ENCODE data around the gene NEURL3.
"Not testable (repeated sequence)": the region's sequence is repeated elsewhere in the genome, so short reads cannot be mapped to it uniquely, and the experiment has no call there.

The NEURL3 gene

DNA sequence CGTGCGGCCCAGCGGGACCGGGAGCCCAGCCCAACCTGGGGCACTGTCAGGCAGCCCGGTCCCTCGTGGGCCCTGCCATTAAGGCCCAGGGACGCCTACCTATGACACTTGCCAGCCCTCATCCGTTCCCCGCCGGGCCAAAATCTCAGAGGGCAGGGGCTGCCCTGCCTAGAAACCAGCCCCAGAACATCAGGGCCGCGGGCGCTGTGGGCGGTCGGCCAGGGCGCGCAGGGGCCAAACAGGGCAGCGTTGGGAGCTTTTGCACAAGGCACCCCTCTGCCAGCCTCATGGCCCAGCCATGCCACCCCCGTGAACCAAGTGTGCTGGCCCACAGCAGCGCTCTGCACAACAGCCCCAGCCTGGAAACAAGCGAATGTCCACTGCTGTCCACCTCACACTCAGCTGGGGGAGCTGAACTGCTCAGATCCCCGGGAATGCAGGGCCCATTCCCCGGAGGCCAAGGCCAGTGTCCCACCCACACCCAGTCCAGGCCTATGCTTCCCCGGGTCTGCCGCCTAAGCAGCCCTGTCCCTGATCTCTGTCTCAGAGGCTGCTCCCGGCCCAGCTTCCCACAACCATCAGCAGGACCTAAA, 3.5 kb upstream of the NEURL3 start:
- no peak for DNase-seq (ENCODE audit: low read depth in 1 of 2, low spot score in 1 of 2)

DNA sequence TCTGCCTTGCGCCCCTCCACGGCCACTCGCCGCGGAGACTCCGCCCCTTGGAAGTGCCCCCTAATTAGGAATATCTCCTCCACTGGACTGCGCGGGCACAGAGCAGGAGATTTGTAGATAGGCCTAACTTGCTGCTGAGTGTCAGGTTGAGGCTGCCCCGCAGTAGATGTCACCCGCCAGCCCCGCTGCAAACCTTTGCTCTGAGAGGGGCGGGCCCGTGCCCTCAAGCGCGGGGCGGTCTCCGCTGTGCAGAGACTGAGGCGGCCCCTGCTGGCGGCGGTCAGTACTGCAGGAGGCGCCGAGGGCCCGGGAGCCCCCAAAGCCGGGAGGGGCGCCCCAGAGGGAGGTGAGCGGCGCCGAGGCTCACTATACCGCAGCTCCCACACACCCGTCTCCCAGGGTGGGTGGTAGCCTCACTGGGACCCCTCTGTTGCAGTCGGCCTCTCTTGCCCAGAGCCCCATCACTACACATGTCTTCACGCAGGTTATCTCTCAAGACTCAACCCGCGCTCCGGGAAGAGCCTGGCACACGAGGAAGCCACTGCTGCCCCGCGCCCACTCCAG, 2.9 kb upstream of the NEURL3 start:
- DNase-seq (ENCODE audit: low read depth in 1 of 2, low spot score in 1 of 2) = peak; percentile 82 to 89

DNA sequence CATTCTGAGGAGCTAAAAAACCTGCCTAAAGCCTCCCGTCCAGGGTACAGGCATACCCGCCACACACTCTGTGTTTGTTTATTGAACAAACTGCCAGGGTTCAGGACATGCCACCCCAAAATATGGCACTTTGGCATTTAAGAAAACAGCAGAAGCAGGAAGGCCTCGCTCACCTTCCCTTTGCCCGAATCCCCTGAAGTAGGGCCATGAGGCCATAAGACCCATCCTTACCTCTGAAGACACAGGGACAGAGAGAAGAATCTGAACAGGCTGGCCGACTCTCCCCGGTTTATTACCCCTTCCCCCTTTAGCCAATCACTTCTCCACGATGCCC, 1.7 kb upstream of the NEURL3 start:
- no peak for DNase-seq (ENCODE audit: low read depth in 1 of 2, low spot score in 1 of 2)

DNA sequence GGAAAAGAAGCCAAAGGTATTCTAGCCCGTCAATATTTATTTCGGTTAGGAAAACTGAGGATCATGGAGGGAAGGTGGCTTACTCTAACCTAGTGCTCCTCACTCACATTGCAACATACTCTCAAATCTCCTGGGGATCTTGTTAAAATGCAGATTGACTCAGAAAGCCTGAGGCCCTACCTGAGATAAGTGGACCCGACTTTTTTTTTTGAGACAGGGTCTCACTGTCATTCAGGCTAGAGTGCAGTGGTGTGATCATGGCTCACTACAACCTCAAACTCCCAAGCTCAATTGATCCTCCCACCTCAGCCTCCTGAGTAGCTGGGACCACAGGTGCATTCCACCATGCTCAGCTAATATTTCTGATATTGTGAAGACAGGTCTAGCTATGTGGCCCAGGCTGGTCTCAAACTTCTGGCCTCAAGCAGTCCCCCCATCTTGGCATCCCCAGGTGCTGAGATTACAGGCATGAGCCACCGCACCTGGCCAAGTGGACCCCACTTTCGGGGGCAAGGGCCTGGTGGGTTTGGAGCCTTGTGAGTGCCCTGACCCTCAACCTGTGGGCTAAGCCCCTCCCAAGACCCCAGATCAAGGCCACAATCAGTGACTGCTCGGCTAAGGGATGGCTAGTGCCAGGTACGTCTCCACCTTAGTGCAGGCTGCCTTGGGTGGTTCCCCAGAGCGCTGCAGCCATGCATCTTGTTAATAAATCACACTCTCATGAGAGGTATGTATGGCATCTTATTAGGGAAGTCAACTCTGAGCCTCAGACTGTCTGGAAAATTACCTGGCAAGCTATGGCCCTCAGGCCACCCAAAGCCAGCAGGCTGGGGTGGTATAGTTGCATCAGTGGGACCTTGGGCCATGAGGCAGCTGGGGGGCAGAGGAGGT, 1.1 kb upstream of the NEURL3 start:
- no peak for DNase-seq (ENCODE audit: low read depth in 1 of 2, low spot score in 1 of 2)

DNA sequence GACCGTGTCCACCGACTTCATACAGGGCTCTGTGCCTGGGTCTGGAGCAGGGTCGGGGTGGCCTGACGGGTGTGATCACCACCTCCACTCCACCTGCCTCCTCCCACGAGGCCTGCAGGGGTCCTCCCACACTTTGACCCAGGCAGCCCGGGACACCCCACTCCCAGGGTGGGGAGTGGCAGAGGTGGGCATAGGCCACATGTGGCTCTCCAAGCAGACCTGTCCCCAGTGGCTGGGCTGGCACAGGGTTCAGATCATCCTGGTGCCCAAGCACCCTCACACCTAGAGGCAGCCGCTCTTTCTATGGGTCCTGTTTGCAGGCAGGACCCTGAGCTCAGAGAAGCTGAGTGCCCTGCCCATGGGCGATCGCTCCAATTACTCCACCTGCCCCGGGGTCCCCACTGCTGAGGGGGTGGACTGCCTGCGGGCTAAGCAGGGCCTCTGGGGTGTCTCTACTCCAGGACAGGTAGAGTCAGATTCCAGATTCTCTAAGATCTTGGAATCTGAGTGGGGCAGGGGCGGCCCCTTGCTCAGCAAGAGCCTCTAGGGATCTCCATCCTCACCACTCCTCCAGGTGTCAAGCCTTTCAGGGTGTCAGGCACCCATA, 1.4 kb downstream of the NEURL3 start:
- no peak for DNase-seq (ENCODE audit: low read depth in 1 of 2, low spot score in 1 of 2)

DNA sequence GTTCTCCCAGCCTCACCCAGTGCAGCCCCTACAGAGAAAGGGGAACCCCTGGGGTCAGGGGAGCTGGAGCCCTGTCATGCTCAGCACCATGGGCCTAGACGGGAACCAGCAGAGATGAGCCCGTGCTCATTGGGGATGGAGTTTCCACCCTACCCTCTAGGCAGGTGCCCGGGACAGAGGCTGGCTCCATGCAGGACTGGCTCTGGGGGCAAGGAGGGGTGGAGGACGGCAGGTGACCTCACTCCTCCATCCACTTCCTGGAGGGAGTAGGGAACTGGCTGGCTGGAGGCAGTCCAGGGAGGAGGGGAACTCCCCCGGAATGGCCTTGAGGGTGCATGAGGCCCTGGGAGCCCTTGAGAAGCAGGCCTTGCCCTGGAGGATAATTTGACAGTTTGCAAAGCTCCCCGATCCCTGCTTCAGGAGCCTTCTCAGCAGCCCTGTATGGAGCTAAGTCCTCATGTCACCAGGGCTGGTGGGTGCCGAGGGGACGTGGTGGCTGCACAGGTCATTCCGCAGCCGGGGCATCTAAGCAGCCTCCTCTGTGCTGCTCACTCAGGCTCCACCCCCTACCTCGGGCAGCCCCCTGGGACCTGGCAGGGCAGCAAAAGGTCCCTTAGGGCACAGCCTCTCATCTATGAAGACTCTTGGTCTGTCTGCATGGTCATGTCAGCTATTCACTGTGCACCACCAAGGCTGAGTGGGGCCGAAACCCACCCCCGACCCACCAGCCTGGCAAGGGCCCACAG, 2.1 kb downstream of the NEURL3 start:
- no peak for DNase-seq (ENCODE audit: low read depth in 1 of 2, low spot score in 1 of 2)

DNA sequence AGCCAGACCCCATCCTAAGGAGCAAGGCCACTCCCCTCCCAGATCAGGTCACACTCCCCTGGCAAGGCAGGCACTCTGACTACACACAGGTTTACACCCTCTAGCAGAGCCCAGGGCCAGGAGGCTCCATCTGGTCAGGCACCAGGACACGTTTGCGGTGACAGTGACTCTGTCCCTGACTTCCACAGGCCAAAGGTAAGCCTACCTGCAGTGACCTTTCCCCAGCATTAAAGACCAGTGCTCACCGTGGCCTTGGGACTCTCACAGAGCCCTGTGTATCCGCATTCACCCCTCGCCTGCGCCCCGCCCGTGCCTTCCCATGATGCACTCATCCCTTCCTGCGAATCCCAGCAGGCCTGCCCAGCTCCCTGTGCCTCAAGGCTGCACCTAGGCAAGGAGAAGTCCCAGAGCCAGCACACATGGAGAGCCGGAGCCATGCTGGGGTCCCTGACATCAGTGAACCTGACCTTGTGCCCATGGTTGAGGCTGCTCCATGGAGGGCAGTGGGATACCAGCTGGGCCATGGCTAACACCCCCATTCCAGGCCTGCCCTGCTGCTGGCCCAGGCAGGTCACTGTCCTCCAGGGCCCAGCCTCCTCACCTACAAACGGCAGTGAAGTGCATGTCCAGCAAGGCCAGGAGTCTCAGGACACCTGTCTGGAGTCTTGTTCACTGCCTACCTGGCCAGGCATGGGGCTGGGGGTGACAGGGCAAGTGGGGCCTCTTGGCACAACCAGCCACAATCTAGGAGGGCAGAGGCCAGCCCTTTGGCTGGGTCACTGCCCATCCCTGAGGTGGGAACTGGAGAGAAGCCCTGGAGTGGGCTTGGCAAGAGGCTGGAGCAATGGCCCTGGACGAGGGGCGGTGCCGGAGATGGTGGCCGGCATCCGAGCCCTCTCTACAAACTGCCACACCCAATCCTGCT, 3.0 kb downstream of the NEURL3 start:
- DNase-seq (ENCODE audit: low read depth in 1 of 2, low spot score in 1 of 2) = no peak

DNA sequence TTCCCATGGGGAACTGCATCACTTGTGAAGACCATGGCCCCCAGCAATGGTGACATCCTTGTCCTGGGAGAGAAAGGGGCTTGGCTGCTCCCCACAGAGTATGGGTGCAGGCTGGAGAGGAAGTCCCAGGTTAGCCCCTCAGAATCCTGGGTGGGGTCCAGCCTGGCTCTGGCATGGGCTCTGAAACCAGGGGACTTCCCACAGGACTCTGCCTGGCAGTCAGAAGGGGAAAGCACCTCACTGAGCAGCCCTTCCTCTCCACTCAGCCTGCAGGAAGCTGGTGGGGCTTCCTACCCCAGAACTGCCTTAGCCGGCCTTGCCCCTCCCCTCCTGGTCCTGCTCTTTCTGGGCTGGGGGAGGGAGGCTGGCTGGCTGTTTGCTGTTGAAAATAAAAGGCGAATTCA, 3.7 kb downstream of the NEURL3 start:
- no peak for DNase-seq (ENCODE audit: low read depth in 1 of 2, low spot score in 1 of 2)

DNA sequence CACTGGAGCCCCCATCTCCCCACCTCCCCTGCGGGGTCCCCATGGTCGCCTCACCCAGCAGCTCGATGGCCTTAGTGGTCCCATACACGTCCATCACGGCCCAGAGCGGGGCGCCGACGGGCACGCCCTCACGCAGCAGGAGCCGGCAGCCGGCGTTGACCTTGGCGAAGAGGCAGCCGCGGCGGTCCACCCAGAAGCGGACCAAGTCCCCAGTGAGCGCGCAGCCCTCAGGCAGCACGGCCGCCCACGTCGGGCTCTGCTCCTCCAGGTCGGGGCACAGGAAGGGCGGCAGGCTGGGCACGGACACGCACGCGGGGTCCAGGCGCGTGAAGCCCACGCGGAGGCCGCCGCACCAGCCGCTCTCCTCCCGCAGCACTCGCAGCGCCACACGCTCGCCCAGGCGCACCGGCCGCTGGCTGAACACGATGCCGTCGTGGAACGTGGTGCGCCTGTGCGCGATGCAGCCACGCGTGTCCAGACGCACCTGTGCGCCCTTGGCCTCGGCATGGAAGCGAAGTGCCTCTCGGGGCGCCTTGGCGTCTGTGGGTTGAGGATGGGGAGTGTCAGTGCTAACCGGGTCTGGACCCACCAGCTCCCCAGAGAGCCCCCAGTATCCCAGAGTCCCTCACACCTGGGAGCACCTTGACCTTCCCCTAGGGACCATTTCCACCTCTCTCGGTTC, 4.6 kb downstream of the NEURL3 start:
- no peak for DNase-seq (ENCODE audit: low read depth in 1 of 2, low spot score in 1 of 2)

DNA sequence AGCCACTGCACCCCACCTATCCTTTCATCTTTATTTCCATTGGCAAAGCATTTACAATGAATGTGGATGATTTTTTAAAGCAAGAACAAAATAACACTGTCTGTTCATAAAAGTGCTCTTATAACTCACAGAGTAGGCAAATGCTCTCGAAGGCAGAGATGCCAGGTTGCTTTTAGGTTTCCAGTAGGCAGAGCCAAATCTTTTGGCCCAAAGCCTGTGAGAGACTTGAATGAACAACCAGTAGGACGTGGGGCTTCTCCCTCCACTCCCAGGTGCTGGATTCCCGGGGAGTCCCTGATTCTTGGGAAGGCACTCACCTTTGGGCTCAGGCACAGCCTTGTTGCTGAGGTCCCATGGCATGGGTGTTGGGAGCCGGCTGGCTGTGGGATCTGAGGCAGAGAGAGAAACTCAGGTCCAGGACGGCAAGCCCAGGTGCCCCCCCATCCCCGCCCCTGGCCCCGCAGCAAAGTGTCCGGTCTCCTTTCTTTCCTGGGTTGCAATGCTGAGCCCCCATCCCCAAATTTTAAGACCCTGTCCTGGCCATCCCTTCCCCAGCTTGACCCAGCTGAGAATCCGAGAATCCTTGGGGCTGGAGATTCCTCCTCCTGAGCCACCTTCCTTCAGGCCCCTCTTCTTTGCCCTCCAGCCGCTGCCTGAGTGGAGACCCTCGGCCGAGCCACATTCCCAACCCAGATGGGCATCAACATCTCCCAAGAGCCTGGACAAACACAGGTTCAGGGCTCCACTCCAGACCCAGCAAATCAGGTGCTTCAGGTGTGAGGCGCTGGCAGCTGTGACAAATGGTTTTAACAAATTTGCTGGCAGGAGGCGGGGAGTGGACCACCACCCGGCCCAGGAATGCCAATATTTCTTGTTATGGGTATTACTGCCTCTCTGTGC, 5.8 kb downstream of the NEURL3 start:
- DNase-seq (ENCODE audit: low read depth in 1 of 2, low spot score in 1 of 2) = no peak

DNA sequence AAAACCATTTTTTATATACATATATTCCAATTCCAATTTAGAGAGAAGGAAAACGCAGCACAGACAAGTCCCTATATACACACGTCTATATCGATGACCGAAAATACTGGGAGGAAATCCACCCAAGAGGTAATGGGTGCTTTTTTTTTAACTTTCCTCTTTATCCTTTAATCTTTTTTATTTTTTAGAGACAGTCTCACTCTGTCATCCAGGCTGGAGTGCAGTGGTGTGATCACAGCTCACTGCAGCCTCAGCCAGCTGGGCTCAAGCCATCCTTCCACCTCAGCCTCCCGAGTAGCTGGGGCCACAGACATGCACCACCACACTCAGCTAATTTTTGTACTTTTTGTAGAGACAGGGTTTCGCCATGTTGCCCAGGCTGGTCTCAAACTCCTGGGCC, 6.5 kb downstream of the NEURL3 start:
- DNase-seq (ENCODE audit: low read depth in 1 of 2, low spot score in 1 of 2) = not testable (repeated sequence)

DNA sequence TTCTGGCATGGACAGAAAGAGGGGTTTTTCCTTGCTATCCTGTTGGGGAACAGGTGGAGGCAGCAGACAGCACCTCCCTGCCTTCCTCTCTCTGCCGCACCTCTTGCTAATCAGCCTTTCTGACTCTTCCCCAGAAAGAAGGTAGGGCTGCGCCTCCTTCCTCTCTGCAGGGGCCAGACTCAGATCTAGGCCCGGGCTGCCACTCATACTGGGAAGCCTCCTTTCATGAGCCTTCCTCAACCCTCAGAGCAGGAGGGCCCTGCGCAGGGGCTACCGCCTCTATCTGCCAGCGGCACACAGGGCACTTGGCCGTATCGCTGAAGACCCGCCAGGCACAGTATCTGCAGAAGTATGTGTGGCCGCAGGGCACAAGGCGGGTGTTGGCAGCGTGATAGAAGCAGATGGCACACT, 7.1 kb downstream of the NEURL3 start:
- DNase-seq (ENCODE audit: low read depth in 1 of 2, low spot score in 1 of 2) = no peak

DNA sequence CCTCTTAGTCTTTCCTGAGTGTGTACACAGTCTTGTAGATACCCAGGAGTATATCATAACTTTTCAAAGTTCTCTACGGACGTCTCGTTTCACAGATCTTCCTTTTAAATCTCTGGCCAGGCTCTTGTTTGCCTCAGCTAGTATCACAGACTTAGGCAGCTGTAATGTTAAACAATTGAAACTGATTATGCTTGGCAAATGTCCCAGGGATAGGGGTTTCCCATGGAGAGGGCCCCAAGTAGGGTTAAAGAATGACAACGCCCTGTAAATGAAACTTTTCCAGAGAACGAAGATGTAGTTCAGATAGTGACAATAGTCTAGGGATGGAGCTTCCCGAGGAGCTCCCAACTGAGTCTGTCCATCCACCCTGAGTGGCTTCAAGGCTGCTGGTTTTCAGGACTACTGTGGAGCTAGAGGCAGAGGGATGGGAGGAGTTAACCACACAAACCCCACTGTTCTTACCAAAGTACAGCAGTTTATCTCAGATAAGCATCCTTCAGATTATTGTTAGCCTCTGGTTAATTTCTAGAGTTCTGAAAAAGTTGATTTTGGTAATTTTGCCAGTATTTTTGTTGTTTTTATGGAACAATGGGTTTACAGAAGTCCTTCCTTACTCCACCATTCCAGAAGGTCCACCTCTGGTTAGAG, 9.1 kb downstream of the NEURL3 start:
- DNase-seq (ENCODE audit: low read depth in 1 of 2, low spot score in 1 of 2) = no peak

DNA sequence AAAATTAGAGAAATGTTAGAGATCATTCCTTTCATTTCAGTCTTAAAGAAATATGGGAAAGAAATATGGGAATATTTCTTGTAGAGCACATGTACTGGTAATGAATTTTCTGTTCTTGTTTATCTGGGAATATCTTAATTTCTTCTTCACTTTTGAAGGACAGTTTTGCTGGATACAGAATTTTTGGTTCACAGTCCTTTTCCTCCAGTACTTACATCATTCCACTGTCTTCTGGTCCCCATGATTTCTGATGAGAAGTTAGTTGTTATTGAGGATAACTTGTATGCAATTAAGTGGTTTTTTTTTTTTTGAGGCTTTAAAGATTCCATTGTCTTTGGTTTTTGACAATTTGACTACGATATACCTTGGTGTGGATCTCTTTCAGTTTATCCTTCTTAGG, 11.0 kb downstream of the NEURL3 start:
- DNase-seq (ENCODE audit: low read depth in 1 of 2, low spot score in 1 of 2) = no peak

DNA sequence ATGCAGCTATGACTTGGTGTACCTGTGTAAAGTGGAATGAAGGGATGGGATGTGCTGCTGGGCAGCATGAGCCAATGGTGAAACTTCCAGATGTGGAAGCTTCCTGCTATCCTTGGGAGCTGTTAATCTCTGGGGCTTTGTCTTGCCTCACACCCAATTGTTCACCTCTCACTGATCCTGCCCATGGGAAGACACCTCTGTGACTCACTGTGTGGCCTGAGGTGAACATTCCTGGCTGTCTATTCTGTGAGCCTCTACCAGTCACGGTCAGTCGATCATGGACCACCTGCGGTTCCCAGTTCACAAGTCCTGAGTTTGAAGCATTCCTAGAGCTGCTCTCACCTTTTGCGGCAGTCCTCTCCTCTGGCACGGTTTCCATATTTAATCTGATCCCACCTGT, 12.1 kb downstream of the NEURL3 start:
- DNase-seq (ENCODE audit: low read depth in 1 of 2, low spot score in 1 of 2) = no peak

DNA sequence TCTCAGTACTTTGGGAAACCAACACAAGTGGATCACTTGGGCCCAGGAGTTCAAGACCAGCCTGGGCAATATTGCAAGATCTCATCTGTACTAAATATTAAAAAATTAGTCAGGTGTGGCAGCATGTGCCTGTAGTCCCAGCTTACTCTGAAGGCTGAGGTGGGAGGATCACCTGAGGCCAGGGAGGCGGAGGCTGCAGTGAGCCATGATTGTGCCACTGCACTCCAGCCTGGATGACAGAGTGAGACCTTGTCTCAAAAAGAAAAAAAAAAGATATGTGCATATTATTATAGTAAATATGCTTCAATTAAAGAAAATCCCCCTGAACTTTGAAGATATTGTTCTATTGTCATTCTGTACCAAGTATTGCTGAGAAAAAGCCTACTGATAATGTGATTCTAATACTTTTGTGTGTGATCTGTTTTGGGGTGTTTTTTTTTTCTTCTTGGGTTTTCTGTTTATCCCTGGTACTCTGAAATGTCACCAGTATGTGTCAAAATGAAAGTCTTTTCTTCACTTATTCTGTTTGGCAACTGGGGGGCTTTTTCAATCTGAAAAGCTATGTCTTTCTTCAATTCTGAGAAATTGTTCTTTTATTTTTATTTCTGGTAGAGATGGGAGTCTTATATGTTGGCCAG, 13.2 kb downstream of the NEURL3 start:
- no peak for DNase-seq (ENCODE audit: low read depth in 1 of 2, low spot score in 1 of 2)

DNA sequence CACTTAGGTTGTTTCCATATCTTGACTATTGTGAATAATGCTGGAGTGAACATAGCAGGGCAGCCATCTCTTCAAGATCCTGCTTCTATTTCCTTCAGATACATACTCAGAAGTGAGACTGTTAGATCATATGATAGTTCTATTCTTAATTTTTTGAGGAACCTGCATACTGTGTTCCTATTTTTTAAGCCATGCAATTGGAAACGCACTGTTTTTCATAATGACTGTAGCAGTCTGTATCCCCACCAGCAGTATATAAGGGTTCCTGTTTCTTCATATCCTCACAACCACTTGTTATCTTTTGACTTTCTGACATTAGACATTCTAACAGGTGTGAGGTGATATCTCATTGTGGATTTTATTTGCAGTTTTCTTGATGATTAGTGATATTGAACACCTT, 15.5 kb downstream of the NEURL3 start:
- DNase-seq (ENCODE audit: low read depth in 1 of 2, low spot score in 1 of 2) = no peak

DNA sequence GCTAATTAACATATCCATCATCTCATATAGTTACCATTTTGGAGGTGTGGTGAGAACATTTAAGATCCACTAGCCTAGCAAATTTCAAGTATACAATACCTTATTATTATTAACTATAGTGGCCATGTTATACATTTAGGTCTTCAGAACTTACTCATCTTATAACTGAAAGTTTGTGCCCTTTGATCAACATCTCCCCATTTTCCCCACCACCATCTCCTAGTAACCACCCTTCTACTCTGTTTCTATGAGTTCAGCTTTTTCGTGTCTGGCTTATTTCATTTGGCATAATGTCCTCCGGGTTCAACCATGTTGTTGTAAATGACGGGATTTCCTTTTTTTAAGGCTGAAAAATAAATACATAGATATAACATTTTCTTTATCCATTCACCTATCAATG, 15.9 kb downstream of the NEURL3 start:
- DNase-seq (ENCODE audit: low read depth in 1 of 2, low spot score in 1 of 2) = no peak

Measured in stimulated activated CD4-positive, alpha-beta T cell treated with anti-CD3 and anti-CD28 coated beads, Interleukin-15, amount 100 ng/mL, for 1 hour (primary cell).